ENCODE data around the gene MICAL3. TPM values are rescaled to one million over a fixed set of nuclear protein-coding genes. Genes with fewer than 3 reads are reported as not detected.

Gene MICAL3
- polyA plus RNA-seq, 1 donor from 2014 or later = 28.1 TPM

DNA sequence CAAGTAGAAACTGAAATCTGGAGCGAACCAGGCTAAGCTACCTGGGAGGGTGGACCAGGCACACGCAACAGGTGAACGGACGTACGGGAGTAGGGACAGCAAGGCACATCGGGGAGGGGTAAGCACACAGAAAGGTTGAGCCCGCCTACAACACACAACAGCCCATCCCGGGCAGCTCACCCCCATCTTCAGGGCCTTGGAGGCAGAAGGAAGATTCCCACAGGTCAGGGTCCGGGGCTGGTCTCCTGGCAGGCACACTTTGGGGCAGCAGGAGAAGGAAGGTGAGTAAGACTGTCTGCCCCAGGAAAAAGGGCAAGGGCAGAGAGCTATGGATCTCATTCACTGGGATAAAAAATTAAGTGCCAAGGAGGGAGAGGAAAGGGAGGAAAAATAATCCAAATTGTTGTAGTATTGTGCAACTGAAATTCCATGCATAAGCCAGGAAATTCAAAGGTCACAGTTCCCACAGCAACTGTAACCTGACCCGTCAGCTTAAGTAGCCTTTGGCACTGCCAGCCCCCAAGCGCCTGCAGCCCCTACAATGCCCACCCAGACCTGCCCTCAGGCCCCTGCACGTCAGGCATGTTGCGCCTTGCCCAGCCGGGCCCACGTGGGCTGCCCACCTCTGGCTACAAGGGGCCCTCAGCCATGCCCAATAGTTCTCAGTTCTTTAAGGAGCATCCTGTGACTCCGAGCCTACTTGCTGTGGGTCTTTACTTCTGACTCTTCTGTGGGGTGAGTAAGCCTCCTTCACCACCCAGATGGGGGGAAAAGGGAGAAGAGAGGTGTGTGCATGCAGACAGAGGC is 51.8 kb downstream of the MICAL3 start:
- Histone ChIP-seq H3K9me2 (ENCODE audit: insufficient read depth, low read length) (no peaks in the 10 kb centered on the region), H3K4me2 (ENCODE audit: low read length) (no peak overlapping the region), H3F3A (ENCODE audit: insufficient read depth, low read length, poor library complexity, severe bottlenecking) (no peaks in the 10 kb centered on the region), H3K9me3 (ENCODE audit: low read length) (no peaks in the 10 kb centered on the region), H3K79me2 (replicated peaks; ENCODE audit: insufficient read depth, low read length) (no peaks in the 10 kb centered on the region), H3K4me3 (ENCODE audit: low read length) (no peak overlapping the region), H3K27me3 (ENCODE audit: insufficient read depth, low read depth, low read length) (no peaks in the 10 kb centered on the region), H3K36me3 (ENCODE audit: insufficient read depth, low read length) (no peaks in the 10 kb centered on the region), H3K9ac (ENCODE audit: low read length) (no peak overlapping the region), H3K27ac (ENCODE audit: low read length) (no peak overlapping the region), H4K20me1 (ENCODE audit: insufficient read depth) (no peaks in the 10 kb centered on the region), H2AFZ (ENCODE audit: low read depth, low read length) (no peak overlapping the region)
- TF ChIP-seq RAD21 (conservative IDR thresholded peaks at IDR 0.05) = no peak
- TF ChIP-seq, protein P1, sequence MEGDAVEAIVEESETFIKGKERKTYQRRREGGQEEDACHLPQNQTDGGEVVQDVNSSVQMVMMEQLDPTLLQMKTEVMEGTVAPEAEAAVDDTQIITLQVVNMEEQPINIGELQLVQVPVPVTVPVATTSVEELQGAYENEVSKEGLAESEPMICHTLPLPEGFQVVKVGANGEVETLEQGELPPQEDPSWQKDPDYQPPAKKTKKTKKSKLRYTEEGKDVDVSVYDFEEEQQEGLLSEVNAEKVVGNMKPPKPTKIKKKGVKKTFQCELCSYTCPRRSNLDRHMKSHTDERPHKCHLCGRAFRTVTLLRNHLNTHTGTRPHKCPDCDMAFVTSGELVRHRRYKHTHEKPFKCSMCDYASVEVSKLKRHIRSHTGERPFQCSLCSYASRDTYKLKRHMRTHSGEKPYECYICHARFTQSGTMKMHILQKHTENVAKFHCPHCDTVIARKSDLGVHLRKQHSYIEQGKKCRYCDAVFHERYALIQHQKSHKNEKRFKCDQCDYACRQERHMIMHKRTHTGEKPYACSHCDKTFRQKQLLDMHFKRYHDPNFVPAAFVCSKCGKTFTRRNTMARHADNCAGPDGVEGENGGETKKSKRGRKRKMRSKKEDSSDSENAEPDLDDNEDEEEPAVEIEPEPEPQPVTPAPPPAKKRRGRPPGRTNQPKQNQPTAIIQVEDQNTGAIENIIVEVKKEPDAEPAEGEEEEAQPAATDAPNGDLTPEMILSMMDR (IDR thresholded peaks at IDR 0.05; ENCODE audit: poor library complexity, severe bottlenecking) = no peak
- TF ChIP-seq POLR2AphosphoS5 (IDR thresholded peaks at IDR 0.05) = no peak
- TF ChIP-seq REST (IDR thresholded peaks at IDR 0.05; ENCODE audit: borderline replicate concordance) = no peak
- no peak for TF ChIP-seq MXI1 (conservative IDR thresholded peaks at IDR 0.05; ENCODE audit: poor library complexity, severe bottlenecking)
- no peak for TF ChIP-seq EZH2 (IDR thresholded peaks at IDR 0.05; ENCODE audit: borderline replicate concordance, insufficient read depth, low read length, poor library complexity, severe bottlenecking)
- TF ChIP-seq TAF1 (IDR thresholded peaks at IDR 0.05; ENCODE audit: low read depth) = no peak
- no peak for TF ChIP-seq EP300 (conservative IDR thresholded peaks at IDR 0.05; ENCODE audit: poor library complexity, severe bottlenecking)
- no peak for TF ChIP-seq SMC3 (conservative IDR thresholded peaks at IDR 0.05; ENCODE audit: poor library complexity)

- Histone ChIP-seq H3K9me3 (ENCODE audit: low read length) (no peaks in the 10 kb centered on the region), H3K27me3 (ENCODE audit: insufficient read depth, low read depth, low read length) (no peaks in the 10 kb centered on the region), H3K4me3 (ENCODE audit: low read length) (no peak overlapping the region), H3K4me2 (ENCODE audit: low read length) (no peak overlapping the region), H3K79me2 (replicated peaks; ENCODE audit: insufficient read depth, low read length) (no peaks in the 10 kb centered on the region), H3F3A (ENCODE audit: insufficient read depth, low read length, poor library complexity, severe bottlenecking) (no peaks in the 10 kb centered on the region), H3K9ac (ENCODE audit: low read length) (no peak overlapping the region), H3K36me3 (ENCODE audit: insufficient read depth, low read length) (no peaks in the 10 kb centered on the region), H3K27ac (ENCODE audit: low read length) (no peak overlapping the region), H3K9me2 (ENCODE audit: insufficient read depth, low read length) (no peaks in the 10 kb centered on the region), H4K20me1 (ENCODE audit: insufficient read depth) (no peaks in the 10 kb centered on the region), H2AFZ (ENCODE audit: low read depth, low read length) (no peak overlapping the region)
- no peak for TF ChIP-seq REST (IDR thresholded peaks at IDR 0.05; ENCODE audit: borderline replicate concordance)
- TF ChIP-seq EZH2 (IDR thresholded peaks at IDR 0.05; ENCODE audit: borderline replicate concordance, insufficient read depth, low read length, poor library complexity, severe bottlenecking) = no peak
- TF ChIP-seq, protein P1 (IDR thresholded peaks at IDR 0.05; ENCODE audit: poor library complexity, severe bottlenecking) = no peak
- no peak for TF ChIP-seq EP300 (conservative IDR thresholded peaks at IDR 0.05; ENCODE audit: poor library complexity, severe bottlenecking)
Measured at GRCh38 chr22:17971711-17972110, 52.6 kb downstream of the MICAL3 start.

All from neural cell (in vitro differentiated cells).